Endothelial cell (in vitro differentiated cells): ENCODE measurements around the gene FBXO2. TPM values are rescaled to one million over a fixed set of nuclear protein-coding genes. Genes with fewer than 3 reads are reported as not detected.

ENCODE experiments used
- DNase-seq: peaks from one replicate; pipeline ENCODE4 v3.0.0; 2021; ENCODE audit warnings: low spot score
- H3K27ac Mint-ChIP-seq: one replicate; pipeline ENCODE4 v1.8.0; 2021; ENCODE audit warnings: mixed read lengths, inconsistent platforms; ENCODE audit not compliant: unreplicated experiment
- H3K27me3 Mint-ChIP-seq: one replicate; pipeline ENCODE4 v1.8.0; 2021; ENCODE audit warnings: mild to moderate bottlenecking, moderate library complexity, mixed read lengths, inconsistent platforms; ENCODE audit not compliant: unreplicated experiment
- H3K36me3 Mint-ChIP-seq: one replicate; pipeline ENCODE4 v1.8.0; 2021; ENCODE audit warnings: mild to moderate bottlenecking, low read depth, mixed read lengths, inconsistent platforms; ENCODE audit not compliant: unreplicated experiment
- H3K4me1 Mint-ChIP-seq: one replicate; pipeline ENCODE4 v1.8.0; 2021; ENCODE audit warnings: mild to moderate bottlenecking, mixed read lengths, inconsistent platforms; ENCODE audit not compliant: unreplicated experiment
- H3K4me3 Mint-ChIP-seq: one replicate; pipeline ENCODE4 v1.8.0; 2021; ENCODE audit warnings: mild to moderate bottlenecking, mixed read lengths, inconsistent platforms; ENCODE audit not compliant: unreplicated experiment
- H3K9me3 Mint-ChIP-seq: one replicate; pipeline ENCODE4 v1.8.0; 2021; ENCODE audit warnings: mixed read lengths, inconsistent platforms; ENCODE audit not compliant: unreplicated experiment
- total RNA-seq: library from RNA; stranded (reverse); fragmentation: NEBNext Ultra II Directional; extraction: Animal tissue kit (Norgen Biotek cat#: 25700); gene quantifications from one replicate; pipeline ENCODE4 v1.2.1, GENCODE V29; 2021; ENCODE audit not compliant: unreplicated experiment
- TF ChIP-seq, protein P1 (sequence below): fragments of 200-600 bp; sonication (generic); IDR thresholded peaks from one replicate; pipeline ENCODE4 v1.5.0; 2021; ENCODE audit warnings: antibody characterized with exemption; ENCODE audit not compliant: unreplicated experiment

Gene FBXO2
- total RNA-seq, 1 donor from 2014 or later, result 1.6 TPM

DNA sequence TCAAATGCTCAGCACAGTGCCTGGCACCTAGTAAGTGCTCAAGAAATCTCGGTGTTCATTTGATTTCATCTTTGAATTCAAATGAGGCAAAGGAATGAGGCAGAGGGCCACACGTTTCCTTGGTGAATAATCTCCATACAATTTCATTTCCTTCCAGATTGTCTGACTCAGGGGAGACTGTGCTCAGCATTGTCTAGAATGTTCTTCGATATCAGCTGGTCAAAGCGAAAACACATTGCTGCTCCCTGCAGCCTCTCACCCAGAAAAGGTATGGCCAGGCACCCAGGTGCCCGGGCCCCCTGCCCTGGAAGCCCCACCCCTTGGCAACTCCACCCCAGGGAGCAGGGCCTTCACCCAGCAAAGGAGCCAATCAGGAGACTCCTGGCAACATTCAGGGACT is 55.8 kb downstream of the FBXO2 start:
- Mint-ChIP-seq H3K27ac (no peak overlapping the region), H3K36me3 (no peaks in the 10 kb centered on the region), H3K27me3 (peaks cover 11% of the 10 kb centered on the region), H3K9me3 (no peaks in the 10 kb centered on the region), H3K4me1 (peaks cover 31% of the 10 kb centered on the region), H3K4me3 (no peak overlapping the region)
- TF ChIP-seq, protein P1, sequence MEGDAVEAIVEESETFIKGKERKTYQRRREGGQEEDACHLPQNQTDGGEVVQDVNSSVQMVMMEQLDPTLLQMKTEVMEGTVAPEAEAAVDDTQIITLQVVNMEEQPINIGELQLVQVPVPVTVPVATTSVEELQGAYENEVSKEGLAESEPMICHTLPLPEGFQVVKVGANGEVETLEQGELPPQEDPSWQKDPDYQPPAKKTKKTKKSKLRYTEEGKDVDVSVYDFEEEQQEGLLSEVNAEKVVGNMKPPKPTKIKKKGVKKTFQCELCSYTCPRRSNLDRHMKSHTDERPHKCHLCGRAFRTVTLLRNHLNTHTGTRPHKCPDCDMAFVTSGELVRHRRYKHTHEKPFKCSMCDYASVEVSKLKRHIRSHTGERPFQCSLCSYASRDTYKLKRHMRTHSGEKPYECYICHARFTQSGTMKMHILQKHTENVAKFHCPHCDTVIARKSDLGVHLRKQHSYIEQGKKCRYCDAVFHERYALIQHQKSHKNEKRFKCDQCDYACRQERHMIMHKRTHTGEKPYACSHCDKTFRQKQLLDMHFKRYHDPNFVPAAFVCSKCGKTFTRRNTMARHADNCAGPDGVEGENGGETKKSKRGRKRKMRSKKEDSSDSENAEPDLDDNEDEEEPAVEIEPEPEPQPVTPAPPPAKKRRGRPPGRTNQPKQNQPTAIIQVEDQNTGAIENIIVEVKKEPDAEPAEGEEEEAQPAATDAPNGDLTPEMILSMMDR, result no peak
- no peak for DNase-seq

Other genes with a start within 250 kb of the FBXO2 start
- gene DISP3, start 175.3 kb downstream of the FBXO2 start, total RNA-seq, result 1.6 TPM
- 10.2 TPM for gene FBXO44, start 448 bp upstream of the FBXO2 start, total RNA-seq
- 1.1 TPM for gene FBXO6, start 9.8 kb upstream of the FBXO2 start, total RNA-seq
- gene MAD2L2, start 26.7 kb upstream of the FBXO2 start, total RNA-seq, result 28.0 TPM
- gene DRAXIN, start 37.3 kb upstream of the FBXO2 start, total RNA-seq, result 0.46 TPM
- gene AGTRAP, start 81.7 kb upstream of the FBXO2 start, total RNA-seq, result 25.1 TPM
- gene C1orf167, start 107.8 kb upstream of the FBXO2 start, total RNA-seq, result 0.44 TPM
- 27.2 TPM for gene MTHFR, start 151.5 kb upstream of the FBXO2 start, total RNA-seq
- gene CLCN6, start 151.8 kb upstream of the FBXO2 start, total RNA-seq, result 42.9 TPM
- not detected for gene NPPA, start 193.4 kb upstream of the FBXO2 start, total RNA-seq
- gene NPPB, start 204.5 kb upstream of the FBXO2 start, total RNA-seq, result not detected